K562 (cell line): ENCODE measurements around the gene NR0B1. TPM values are rescaled to one million over a fixed set of nuclear protein-coding genes. Genes with fewer than 3 reads are reported as not detected.

Experiments used
- ATAC-seq: fragments of 200-7000 bp; cut with Tn5 transposase; 3 replicates; pipeline ENCODE4 v1.9.1; 2020; ENCODE audit warnings: moderate library complexity
- BruUV-seq: library from RNA; stranded (reverse); fragments of 400-500 nt; replicated peaks from 2 replicates; lab custom pipeline; 2021; lab: Mats Ljungman, UMichigan
- CTCF ChIA-PET: fragments of 300-600 bp; formaldehyde crosslinking; extraction: SDS; loops from one replicate; lab custom pipeline; 2021; ENCODE audit warnings: low intra/inter-chr PET ratio; lab: Yijun Ruan, JAX
- POLR2A ChIA-PET: fragments of 300-600, 350-650 bp; sonication (Branson Sonifier 250); formaldehyde crosslinking; extraction: SDS; loops from one replicate; lab custom pipeline; 2021; ENCODE audit warnings: antibody characterized with exemption, inconsistent platforms; lab: Yijun Ruan, JAX
- DNase-seq, 4 experiments: peaks; one replicate each; pipeline versions ENCODE4 v3.0.0 to v3.0.0-alpha.2; 2011 to 2018; ENCODE audit warnings: low spot score in 3 of 4, mixed read lengths in 3 of 4; ENCODE audit errors: extremely low read depth in 1 of 4
- FAIRE-seq: peaks from 2 replicates; lab custom pipeline; 2011; peaks lifted over from hg19 to GRCh38; lab: Jason Lieb, UNC
- H2AFZ ChIP-seq: 2 replicates; pipeline ENCODE4 v1.6.0; 2011; ENCODE audit warnings: low read depth, low read length, control low read depth, inconsistent platforms
- H3K27ac ChIP-seq: fragments of 200-600 bp; 3 replicates; pipeline ENCODE4 v1.8.0; 2011; ENCODE audit warnings: low read depth, mild to moderate bottlenecking, control low read depth, inconsistent platforms, low read length, moderate library complexity, mixed read lengths; ENCODE audit errors: extremely low read depth
- H3K27me3 ChIP-seq, 2 experiments: fragments of 300-600 bp in 1 of 2; 2 replicates in 1 of 2; 3 replicates in 1 of 2; pipeline versions ENCODE4 v1.6.0 to v1.8.0; 2011; ENCODE audit warnings: inconsistent platforms in 2 of 2, low read length in 2 of 2, mild to moderate bottlenecking in 1 of 2, mixed read lengths in 1 of 2, moderate library complexity in 1 of 2; ENCODE audit not compliant: control insufficient read depth in 2 of 2, insufficient read depth in 2 of 2
- H3K36me3 ChIP-seq: fragments of 300-600 bp; 3 replicates; pipeline ENCODE4 v1.8.0; 2011; ENCODE audit warnings: mild to moderate bottlenecking, low read length, inconsistent platforms; ENCODE audit not compliant: control insufficient read depth, insufficient read depth
- H3K4me1 ChIP-seq, 2 experiments: fragments of 200-600 bp in 1 of 2; replicated peaks in 1 of 2; 2 replicates in 1 of 2; 3 replicates in 1 of 2; pipeline versions ENCODE4 v1.5.1 to v1.8.0; 2011; ENCODE audit warnings: inconsistent platforms in 2 of 2, low read length in 2 of 2, mild to moderate bottlenecking in 1 of 2, mixed read lengths in 1 of 2, moderate library complexity in 1 of 2; ENCODE audit not compliant: control insufficient read depth in 2 of 2, insufficient read depth in 2 of 2
- H3K4me2 ChIP-seq: 2 replicates; pipeline ENCODE4 v1.6.1; 2011; ENCODE audit warnings: low read length, control low read depth, inconsistent platforms, mixed read lengths; ENCODE audit not compliant: insufficient read depth
- H3K4me3 ChIP-seq: fragments of 200-600 bp; sonication (generic), shearing (Covaris generic); 2 replicates; pipeline ENCODE4 v1.5.1; 2016; ENCODE audit warnings: control low read depth, inconsistent platforms
- H3K79me2 ChIP-seq: fragments of 200-600 bp; 3 replicates; pipeline ENCODE4 v1.8.0; 2011; ENCODE audit warnings: low read length, inconsistent platforms; ENCODE audit not compliant: control insufficient read depth, insufficient read depth
- H3K9ac ChIP-seq, 2 experiments: 2 replicates each; pipeline versions ENCODE4 v1.6.0 to v1.6.1; 2011; ENCODE audit warnings: low read depth in 2 of 2, low read length in 2 of 2, control low read depth in 1 of 2, inconsistent platforms in 1 of 2, mild to moderate bottlenecking in 1 of 2, mixed read lengths in 1 of 2; ENCODE audit not compliant: insufficient read depth in 1 of 2
- H3K9me1 ChIP-seq: one replicate; pipeline ENCODE4 v1.6.0; 2011; ENCODE audit warnings: inconsistent platforms, mild to moderate bottlenecking, low read length, moderate library complexity; ENCODE audit not compliant: control insufficient read depth, insufficient read depth
- H3K9me3 ChIP-seq: replicated peaks from 2 replicates; pipeline ENCODE4 v1.5.1; 2011; ENCODE audit warnings: low read depth, low read length, inconsistent platforms; ENCODE audit not compliant: control insufficient read depth, insufficient read depth
- H4K20me1 ChIP-seq: replicated peaks from 2 replicates; pipeline ENCODE4 v1.6.1; 2011; ENCODE audit warnings: low read length, inconsistent platforms, mixed read lengths; ENCODE audit not compliant: control insufficient read depth, insufficient read depth
- CBFA2T2 ChIP-seq: fragments of 450-650 bp; conservative IDR thresholded peaks from 2 replicates; pipeline ENCODE4 v1.6.1; 2017; ENCODE audit warnings: mild to moderate bottlenecking
- RAD21 ChIP-seq, 2 experiments: fragments of 250-450 bp in 1 of 2; fragments of 450-650 bp in 1 of 2; sonication (Bioruptor Pico) in 1 of 2; formaldehyde crosslinking in 1 of 2; IDR thresholded peaks in 1 of 2; conservative IDR thresholded peaks in 1 of 2; 2 replicates each; pipeline versions ENCODE4 v1.4.0 to v1.8.0; 2020 to 2022; ENCODE audit warnings: mild to moderate bottlenecking in 2 of 2, moderate library complexity in 1 of 2
- SMC3 ChIP-seq: conservative IDR thresholded peaks from 2 replicates; pipeline ENCODE4 v1.6.1; 2011; ENCODE audit warnings: low read depth, low read length, improper control_type of control experiment; ENCODE audit not compliant: insufficient read depth
- ZEB2 ChIP-seq: fragments of 450-650 bp; IDR thresholded peaks from 2 replicates; pipeline ENCODE4 v1.6.1; 2016
- WGBS: fragments of 100-300 bp; shearing (Covaris generic); methylation state at CpG from one replicate; pipeline ENCODE4 v1.1.6; 2016; ENCODE audit warnings: low coverage, mixed read lengths; ENCODE audit not compliant: insufficient coverage; ENCODE audit errors: missing lambda C conversion rate; 5-methylcytosine and 5-hydroxymethylcytosine counted together
- in situ Hi-C: fragments of 300-500 bp; cut with MboI; formaldehyde crosslinking; loops from 4 replicates; pipeline ENCODE4 v1.15.0; 2018; ENCODE audit warnings: inconsistent platforms, mixed read lengths
- intact Hi-C: fragments of 100-400 bp; cut with micrococcal nuclease; formaldehyde crosslinking; loops from 2 replicates; pipeline ENCODE4 v1.14.2; 2022
- polyA plus RNA-seq, 8 experiments: library from polyadenylated mRNA; depleted of rRNA in 4 of 8; stranded (reverse) in 5 of 8; unstranded in 3 of 8; fragments of >200 nt; fragmentation: Nextera tagmentation in 2 of 8; fragmentation: Illumina TruSeq in 1 of 8; extraction: Ambion mirVana in 2 of 8; extraction: Trizol in 1 of 8; gene quantifications; 2 replicates each; pipeline versions ENCODE4 v1.2.1 to v1.2.3, GENCODE V29; 2011 to 2014; ENCODE audit warnings: inconsistent platforms in 1 of 8, missing spikeins in 1 of 8
- total RNA-seq, 7 experiments: library from RNA; depleted of rRNA in 6 of 7; stranded (reverse); fragments of >200 nt in 6 of 7; fragmentation: Illumina TruSeq in 2 of 7; extraction: Trizol in 2 of 7; gene quantifications; 2 replicates each; pipeline versions ENCODE4 v1.2.1 to v1.2.3, GENCODE V29; 2011 to 2021; ENCODE audit warnings: low replicate concordance in 1 of 7
- TF ChIP-seq, protein P1 (sequence below), 2 experiments: fragments of 450-650 bp; formaldehyde crosslinking in 1 of 2; IDR thresholded peaks; 2 replicates each; pipeline versions ENCODE4 v1.4.0 to v1.6.1; 2014 to 2020; ENCODE audit warnings: mild to moderate bottlenecking in 2 of 2, borderline replicate concordance in 1 of 2, low read depth in 1 of 2
- TF ChIP-seq, protein P2 (sequence below): fragments of 450-650 bp; formaldehyde crosslinking; IDR thresholded peaks from 2 replicates; pipeline ENCODE4 v1.4.0; 2020; ENCODE audit warnings: mild to moderate bottlenecking, moderate library complexity
- TF ChIP-seq, protein P3 (sequence below), 3 experiments: IDR thresholded peaks in 2 of 3; conservative IDR thresholded peaks in 1 of 3; 2 replicates each; pipeline ENCODE4 v1.5.1; 2011 to 2012; ENCODE audit warnings: low read length in 3 of 3, mild to moderate bottlenecking in 3 of 3, control low read depth in 2 of 3, improper control_type of control experiment in 1 of 3, inconsistent platforms in 1 of 3, low read depth in 1 of 3, mixed read lengths in 1 of 3, moderate library complexity in 1 of 3; ENCODE audit not compliant: insufficient read depth in 2 of 3

NR0B1 gene
- total and polyA plus RNA-seq, 9 of the 15 experiments (the other 6 are each of a cell fraction or from before 2014, with no cell fraction given) = not detected

DNA sequence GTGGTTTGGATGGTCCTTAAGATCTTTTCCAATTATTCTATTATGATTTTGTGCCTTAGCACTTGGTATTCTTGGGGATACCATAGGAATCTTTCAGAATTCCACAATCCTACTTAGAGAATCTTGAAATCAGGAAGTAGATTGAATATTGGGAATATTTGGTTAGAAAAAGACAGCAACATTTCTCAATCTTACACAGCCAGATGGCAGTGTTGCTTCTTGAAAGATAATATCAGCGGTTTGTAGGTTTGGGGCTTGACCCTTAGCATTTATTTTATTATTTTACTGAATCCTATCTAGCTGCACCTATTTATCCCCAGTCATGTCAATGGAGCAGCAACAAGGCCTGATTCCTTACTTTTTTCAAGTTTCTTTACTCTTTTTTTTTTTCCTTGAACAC is 33.7 kb downstream of the NR0B1 start:
- intact Hi-C loops = loop anchor here (1.0 to 10.0 kb wide), 3 partner anchors 131 to 229 kb away; no protein-coding TSS in a partner anchor
- H3K4me1 ChIP-seq = no peaks in the 10 kb centered on the region
- H3K9me3 ChIP-seq = no peaks in the 10 kb centered on the region
- POLR2A ChIA-PET = no interaction called here
- H2AFZ ChIP-seq = no peak overlapping the region
- H4K20me1 ChIP-seq = no peaks in the 10 kb centered on the region
- no peak overlapping the region for H3K4me3 ChIP-seq
- BruUV-seq = no TSS peak
- no peaks in the 10 kb centered on the region for H3K27me3 ChIP-seq
- in situ Hi-C loops = loop anchor here (10.0 kb wide), 1 partner anchor 229 kb away; no protein-coding TSS in a partner anchor
- FAIRE-seq (peak; percentile 37), ATAC-seq (peak; percentile 53; the same call in 2 of the 3 replicates), DNase-seq (peak in 2 of 4 experiments; percentile 10 to 20)
- H3K4me2 ChIP-seq = no peak overlapping the region
- no peak overlapping the region for H3K27ac ChIP-seq
- CTCF ChIA-PET = interaction anchor here (0.7 to 2.6 kb wide), 4 partner anchors 136 to 229 kb away, joined by 3 to 23 read pairs (median 8); no protein-coding TSS in a partner anchor
- H3K9me1 ChIP-seq = no peaks in the 10 kb centered on the region
- 0% methylated on average over 1 of the region's 1 CpG for WGBS
- H3K9ac ChIP-seq = no peak overlapping the region
- TF ChIP-seq RAD21 (CRISPR knock-in tag; conservative IDR thresholded peaks at IDR 0.05 in 1 of 2, IDR thresholded peaks at IDR 0.05 in 1 of 2) = peak; percentile 65 to 79
- TF ChIP-seq, protein P1, sequence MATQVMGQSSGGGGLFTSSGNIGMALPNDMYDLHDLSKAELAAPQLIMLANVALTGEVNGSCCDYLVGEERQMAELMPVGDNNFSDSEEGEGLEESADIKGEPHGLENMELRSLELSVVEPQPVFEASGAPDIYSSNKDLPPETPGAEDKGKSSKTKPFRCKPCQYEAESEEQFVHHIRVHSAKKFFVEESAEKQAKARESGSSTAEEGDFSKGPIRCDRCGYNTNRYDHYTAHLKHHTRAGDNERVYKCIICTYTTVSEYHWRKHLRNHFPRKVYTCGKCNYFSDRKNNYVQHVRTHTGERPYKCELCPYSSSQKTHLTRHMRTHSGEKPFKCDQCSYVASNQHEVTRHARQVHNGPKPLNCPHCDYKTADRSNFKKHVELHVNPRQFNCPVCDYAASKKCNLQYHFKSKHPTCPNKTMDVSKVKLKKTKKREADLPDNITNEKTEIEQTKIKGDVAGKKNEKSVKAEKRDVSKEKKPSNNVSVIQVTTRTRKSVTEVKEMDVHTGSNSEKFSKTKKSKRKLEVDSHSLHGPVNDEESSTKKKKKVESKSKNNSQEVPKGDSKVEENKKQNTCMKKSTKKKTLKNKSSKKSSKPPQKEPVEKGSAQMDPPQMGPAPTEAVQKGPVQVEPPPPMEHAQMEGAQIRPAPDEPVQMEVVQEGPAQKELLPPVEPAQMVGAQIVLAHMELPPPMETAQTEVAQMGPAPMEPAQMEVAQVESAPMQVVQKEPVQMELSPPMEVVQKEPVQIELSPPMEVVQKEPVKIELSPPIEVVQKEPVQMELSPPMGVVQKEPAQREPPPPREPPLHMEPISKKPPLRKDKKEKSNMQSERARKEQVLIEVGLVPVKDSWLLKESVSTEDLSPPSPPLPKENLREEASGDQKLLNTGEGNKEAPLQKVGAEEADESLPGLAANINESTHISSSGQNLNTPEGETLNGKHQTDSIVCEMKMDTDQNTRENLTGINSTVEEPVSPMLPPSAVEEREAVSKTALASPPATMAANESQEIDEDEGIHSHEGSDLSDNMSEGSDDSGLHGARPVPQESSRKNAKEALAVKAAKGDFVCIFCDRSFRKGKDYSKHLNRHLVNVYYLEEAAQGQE (IDR thresholded peaks at IDR 0.05; ENCODE audit: borderline replicate concordance) = peak; percentile 73
- TF ChIP-seq, protein P1 (CRISPR knock-in tag; IDR thresholded peaks at IDR 0.05; ENCODE audit: low read depth) = no peak
- TF ChIP-seq ZEB2 = no peak
- no peak for TF ChIP-seq CBFA2T2
- TF ChIP-seq, protein P2, sequence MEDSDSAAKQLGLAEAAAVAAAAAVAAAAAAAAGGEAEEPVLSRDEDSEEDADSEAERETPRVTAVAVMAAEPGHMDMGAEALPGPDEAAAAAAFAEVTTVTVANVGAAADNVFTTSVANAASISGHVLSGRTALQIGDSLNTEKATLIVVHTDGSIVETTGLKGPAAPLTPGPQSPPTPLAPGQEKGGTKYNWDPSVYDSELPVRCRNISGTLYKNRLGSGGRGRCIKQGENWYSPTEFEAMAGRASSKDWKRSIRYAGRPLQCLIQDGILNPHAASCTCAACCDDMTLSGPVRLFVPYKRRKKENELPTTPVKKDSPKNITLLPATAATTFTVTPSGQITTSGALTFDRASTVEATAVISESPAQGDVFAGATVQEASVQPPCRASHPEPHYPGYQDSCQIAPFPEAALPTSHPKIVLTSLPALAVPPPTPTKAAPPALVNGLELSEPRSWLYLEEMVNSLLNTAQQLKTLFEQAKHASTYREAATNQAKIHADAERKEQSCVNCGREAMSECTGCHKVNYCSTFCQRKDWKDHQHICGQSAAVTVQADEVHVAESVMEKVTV (CRISPR knock-in tag) = peak; percentile 55; the same call in 1 of the 2 replicates
- TF ChIP-seq, protein P3, sequence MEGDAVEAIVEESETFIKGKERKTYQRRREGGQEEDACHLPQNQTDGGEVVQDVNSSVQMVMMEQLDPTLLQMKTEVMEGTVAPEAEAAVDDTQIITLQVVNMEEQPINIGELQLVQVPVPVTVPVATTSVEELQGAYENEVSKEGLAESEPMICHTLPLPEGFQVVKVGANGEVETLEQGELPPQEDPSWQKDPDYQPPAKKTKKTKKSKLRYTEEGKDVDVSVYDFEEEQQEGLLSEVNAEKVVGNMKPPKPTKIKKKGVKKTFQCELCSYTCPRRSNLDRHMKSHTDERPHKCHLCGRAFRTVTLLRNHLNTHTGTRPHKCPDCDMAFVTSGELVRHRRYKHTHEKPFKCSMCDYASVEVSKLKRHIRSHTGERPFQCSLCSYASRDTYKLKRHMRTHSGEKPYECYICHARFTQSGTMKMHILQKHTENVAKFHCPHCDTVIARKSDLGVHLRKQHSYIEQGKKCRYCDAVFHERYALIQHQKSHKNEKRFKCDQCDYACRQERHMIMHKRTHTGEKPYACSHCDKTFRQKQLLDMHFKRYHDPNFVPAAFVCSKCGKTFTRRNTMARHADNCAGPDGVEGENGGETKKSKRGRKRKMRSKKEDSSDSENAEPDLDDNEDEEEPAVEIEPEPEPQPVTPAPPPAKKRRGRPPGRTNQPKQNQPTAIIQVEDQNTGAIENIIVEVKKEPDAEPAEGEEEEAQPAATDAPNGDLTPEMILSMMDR (IDR thresholded peaks at IDR 0.05 in 2 of 3, conservative IDR thresholded peaks at IDR 0.05 in 1 of 3; ENCODE audit: insufficient read depth in 2 of 3, low read depth in 1 of 3, low read length in 3 of 3) = peak in 2 of 3 experiments; percentile 20 to 67; a peak in 3 of 6 replicates
- 0 out of 2 replicates have a peak, but pooled peaks have one; percentile 17 for TF ChIP-seq SMC3
- TF ChIP-seq, all 486 proteins: peak for 5
- Histone ChIP-seq H3K79me2 (no peaks in the 10 kb centered on the region), H3K36me3 (no peaks in the 10 kb centered on the region)
